ENCODE results near the gene RFNG. TPM values are rescaled to one million over a fixed set of nuclear protein-coding genes. Genes with fewer than 3 reads are reported as not detected.

The RFNG gene
- total and polyA plus RNA-seq, 2 of the 13 experiments (the other 11 are each of a cell fraction or from before 2014, with no cell fraction given) = 61.4 to 64.0 TPM

DNA sequence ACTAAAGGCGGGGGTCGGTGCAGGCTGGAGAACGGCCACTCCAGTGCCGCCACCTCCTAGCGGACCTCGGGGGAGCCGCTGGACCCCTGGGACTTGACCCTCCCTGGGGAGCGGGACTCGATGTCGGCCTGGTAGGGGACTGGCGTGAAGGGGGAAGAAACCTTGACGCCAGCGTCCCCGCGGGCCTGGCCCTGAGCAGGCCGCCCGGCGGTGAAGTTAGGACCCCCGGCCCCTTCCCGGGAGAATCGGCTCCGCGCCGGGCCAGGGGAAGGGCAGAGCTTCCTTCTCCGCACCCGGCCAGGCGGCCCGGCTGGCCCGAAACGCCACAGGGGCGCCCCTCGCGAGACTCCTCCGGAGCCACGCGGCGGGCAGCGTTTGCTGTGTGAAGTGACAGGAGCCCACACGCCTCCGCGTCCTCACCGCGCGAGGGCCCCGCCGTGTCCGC is 13.6 kb upstream of the RFNG start (continued):
- TF ChIP-seq FOSL1 (CRISPR knock-in tag; IDR thresholded peaks at IDR 0.05; ENCODE audit: borderline replicate concordance) (no peak), HIVEP1 (CRISPR knock-in tag; IDR thresholded peaks at IDR 0.05) (0 out of 2 replicates have a peak, but pooled peaks have one; percentile 7), ISL2 (CRISPR knock-in tag; IDR thresholded peaks at IDR 0.05) (no peak), ZNF768 (CRISPR knock-in tag; IDR thresholded peaks at IDR 0.05) (no peak), KLF15 (CRISPR knock-in tag; IDR thresholded peaks at IDR 0.05; ENCODE audit: borderline replicate concordance) (0 out of 2 replicates have a peak, but pooled peaks have one; percentile 29), ZNF275 (CRISPR knock-in tag; IDR thresholded peaks at IDR 0.05; ENCODE audit: borderline replicate concordance) (no peak), EED (CRISPR knock-in tag; IDR thresholded peaks at IDR 0.05) (0 out of 2 replicates have a peak, but pooled peaks have one; percentile 3), RBM22 (optimal IDR thresholded peaks at IDR 0.05; ENCODE audit: low read length) (no peak), ZNF747 (CRISPR knock-in tag; IDR thresholded peaks at IDR 0.05; ENCODE audit: borderline replicate concordance) (no peak), ZFP36L2 (CRISPR knock-in tag; IDR thresholded peaks at IDR 0.05) (no peak), ZFAT (CRISPR knock-in tag; conservative IDR thresholded peaks at IDR 0.05) (0 out of 2 replicates have a peak, but pooled peaks have one; percentile 23), ARID2 (CRISPR knock-in tag; IDR thresholded peaks at IDR 0.05; ENCODE audit: borderline replicate concordance) (no peak), ZNF777 (CRISPR knock-in tag; IDR thresholded peaks at IDR 0.05) (peak; percentile 1; the same call in 1 of the 2 replicates), ZNF230 (CRISPR knock-in tag; IDR thresholded peaks at IDR 0.05) (no peak), E2F2 (CRISPR knock-in tag; IDR thresholded peaks at IDR 0.05; ENCODE audit: borderline replicate concordance) (0 out of 2 replicates have a peak, but pooled peaks have one; percentile 56), SOX6 (IDR thresholded peaks at IDR 0.05) (no peak), SOX6 (CRISPR knock-in tag; IDR thresholded peaks at IDR 0.05) (no peak), NONO (IDR thresholded peaks at IDR 0.05) (no peak), NONO (CRISPR knock-in tag; conservative IDR thresholded peaks at IDR 0.05) (no peak)
- TF ChIP-seq, protein P1, sequence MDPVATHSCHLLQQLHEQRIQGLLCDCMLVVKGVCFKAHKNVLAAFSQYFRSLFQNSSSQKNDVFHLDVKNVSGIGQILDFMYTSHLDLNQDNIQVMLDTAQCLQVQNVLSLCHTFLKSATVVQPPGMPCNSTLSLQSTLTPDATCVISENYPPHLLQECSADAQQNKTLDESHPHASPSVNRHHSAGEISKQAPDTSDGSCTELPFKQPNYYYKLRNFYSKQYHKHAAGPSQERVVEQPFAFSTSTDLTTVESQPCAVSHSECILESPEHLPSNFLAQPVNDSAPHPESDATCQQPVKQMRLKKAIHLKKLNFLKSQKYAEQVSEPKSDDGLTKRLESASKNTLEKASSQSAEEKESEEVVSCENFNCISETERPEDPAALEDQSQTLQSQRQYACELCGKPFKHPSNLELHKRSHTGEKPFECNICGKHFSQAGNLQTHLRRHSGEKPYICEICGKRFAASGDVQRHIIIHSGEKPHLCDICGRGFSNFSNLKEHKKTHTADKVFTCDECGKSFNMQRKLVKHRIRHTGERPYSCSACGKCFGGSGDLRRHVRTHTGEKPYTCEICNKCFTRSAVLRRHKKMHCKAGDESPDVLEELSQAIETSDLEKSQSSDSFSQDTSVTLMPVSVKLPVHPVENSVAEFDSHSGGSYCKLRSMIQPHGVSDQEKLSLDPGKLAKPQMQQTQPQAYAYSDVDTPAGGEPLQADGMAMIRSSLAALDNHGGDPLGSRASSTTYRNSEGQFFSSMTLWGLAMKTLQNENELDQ (CRISPR knock-in tag; IDR thresholded peaks at IDR 0.05; ENCODE audit: borderline replicate concordance) = no peak
- TF ChIP-seq, protein P2, sequence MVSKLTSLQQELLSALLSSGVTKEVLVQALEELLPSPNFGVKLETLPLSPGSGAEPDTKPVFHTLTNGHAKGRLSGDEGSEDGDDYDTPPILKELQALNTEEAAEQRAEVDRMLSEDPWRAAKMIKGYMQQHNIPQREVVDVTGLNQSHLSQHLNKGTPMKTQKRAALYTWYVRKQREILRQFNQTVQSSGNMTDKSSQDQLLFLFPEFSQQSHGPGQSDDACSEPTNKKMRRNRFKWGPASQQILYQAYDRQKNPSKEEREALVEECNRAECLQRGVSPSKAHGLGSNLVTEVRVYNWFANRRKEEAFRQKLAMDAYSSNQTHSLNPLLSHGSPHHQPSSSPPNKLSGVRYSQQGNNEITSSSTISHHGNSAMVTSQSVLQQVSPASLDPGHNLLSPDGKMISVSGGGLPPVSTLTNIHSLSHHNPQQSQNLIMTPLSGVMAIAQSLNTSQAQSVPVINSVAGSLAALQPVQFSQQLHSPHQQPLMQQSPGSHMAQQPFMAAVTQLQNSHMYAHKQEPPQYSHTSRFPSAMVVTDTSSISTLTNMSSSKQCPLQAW (CRISPR knock-in tag; IDR thresholded peaks at IDR 0.05) = no peak
- TF ChIP-seq, protein P3, sequence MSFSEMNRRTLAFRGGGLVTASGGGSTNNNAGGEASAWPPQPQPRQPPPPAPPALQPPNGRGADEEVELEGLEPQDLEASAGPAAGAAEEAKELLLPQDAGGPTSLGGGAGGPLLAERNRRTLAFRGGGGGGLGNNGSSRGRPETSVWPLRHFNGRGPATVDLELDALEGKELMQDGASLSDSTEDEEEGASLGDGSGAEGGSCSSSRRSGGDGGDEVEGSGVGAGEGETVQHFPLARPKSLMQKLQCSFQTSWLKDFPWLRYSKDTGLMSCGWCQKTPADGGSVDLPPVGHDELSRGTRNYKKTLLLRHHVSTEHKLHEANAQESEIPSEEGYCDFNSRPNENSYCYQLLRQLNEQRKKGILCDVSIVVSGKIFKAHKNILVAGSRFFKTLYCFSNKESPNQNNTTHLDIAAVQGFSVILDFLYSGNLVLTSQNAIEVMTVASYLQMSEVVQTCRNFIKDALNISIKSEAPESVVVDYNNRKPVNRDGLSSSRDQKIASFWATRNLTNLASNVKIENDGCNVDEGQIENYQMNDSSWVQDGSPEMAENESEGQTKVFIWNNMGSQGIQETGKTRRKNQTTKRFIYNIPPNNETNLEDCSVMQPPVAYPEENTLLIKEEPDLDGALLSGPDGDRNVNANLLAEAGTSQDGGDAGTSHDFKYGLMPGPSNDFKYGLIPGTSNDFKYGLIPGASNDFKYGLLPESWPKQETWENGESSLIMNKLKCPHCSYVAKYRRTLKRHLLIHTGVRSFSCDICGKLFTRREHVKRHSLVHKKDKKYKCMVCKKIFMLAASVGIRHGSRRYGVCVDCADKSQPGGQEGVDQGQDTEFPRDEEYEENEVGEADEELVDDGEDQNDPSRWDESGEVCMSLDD (CRISPR knock-in tag; IDR thresholded peaks at IDR 0.05; ENCODE audit: borderline replicate concordance) = no peak
